Lung (tissue), 12 donors: ENCODE results near the gene ASTN2. TPM values are rescaled to one million over a fixed set of nuclear protein-coding genes. Genes with fewer than 3 reads are reported as not detected.

Experiments used
- ATAC-seq: fragments of 200-7000 bp; cut with Tn5 transposase; one replicate; pipeline ENCODE4 v1.9.1; 2020; ENCODE audit warnings: moderate number of reproducible peaks; ENCODE audit not compliant: insufficient read depth, low FRiP score
- DNase-seq, 3 donors: peaks; one replicate each; pipeline ENCODE4 v3.0.0-alpha.2; 2013 to 2017
- H3K27ac ChIP-seq, 2 donors: one replicate each; pipeline ENCODE4 v1.5.1; 2013; ENCODE audit warnings: mild to moderate bottlenecking in 2 of 2, moderate library complexity in 2 of 2, control low read depth in 1 of 2, inconsistent platforms in 1 of 2, low read depth in 1 of 2, low read length in 1 of 2
- H3K27me3 ChIP-seq, 3 donors: one replicate each; pipeline ENCODE4 v1.5.1; 2013; ENCODE audit warnings: low read length in 2 of 3; ENCODE audit not compliant: control insufficient read depth in 3 of 3, insufficient read depth in 3 of 3
- H3K36me3 ChIP-seq, 4 donors: one replicate each; pipeline ENCODE4 v1.5.1; 2013; ENCODE audit warnings: low read length in 4 of 4, mild to moderate bottlenecking in 1 of 4, moderate library complexity in 1 of 4; ENCODE audit not compliant: control insufficient read depth in 4 of 4, insufficient read depth in 4 of 4
- H3K4me1 ChIP-seq, 5 donors: one replicate each; pipeline ENCODE4 v1.5.1; 2013; ENCODE audit warnings: low read length in 5 of 5, mild to moderate bottlenecking in 2 of 5, moderate library complexity in 1 of 5; ENCODE audit not compliant: control insufficient read depth in 5 of 5, insufficient read depth in 5 of 5
- H3K4me3 ChIP-seq: one replicate; pipeline ENCODE4 v1.5.1; 2013; ENCODE audit warnings: mild to moderate bottlenecking, control low read depth, moderate library complexity
- H3K9ac ChIP-seq, 2 donors: one replicate each; pipeline ENCODE4 v1.5.1; 2013; ENCODE audit warnings: low read length in 2 of 2, control low read depth in 1 of 2; ENCODE audit not compliant: insufficient read depth in 1 of 2
- H3K9me3 ChIP-seq, 4 donors: one replicate each; pipeline ENCODE4 v1.5.1; 2013; ENCODE audit warnings: low read length in 3 of 4, mild to moderate bottlenecking in 1 of 4, moderate library complexity in 1 of 4; ENCODE audit not compliant: control insufficient read depth in 4 of 4, insufficient read depth in 3 of 4
- WGBS, 2 donors: extraction: QIAGEN DNeasy Blood & Tissue Kit; methylation state at CpG; one replicate each; pipeline ENCODE4 v1.1.7; 2013; 5-methylcytosine and 5-hydroxymethylcytosine counted together
- polyA plus RNA-seq, 2 donors: library from polyadenylated mRNA; stranded (reverse); fragments of 200-250 nt; gene quantifications; one replicate each; pipeline ENCODE4 v1.2.1, GENCODE V29; 2013
- total RNA-seq, 2 donors: library from RNA; depleted of rRNA in 1 of 2; stranded (reverse); fragments of >200 nt in 1 of 2; gene quantifications; one replicate each; pipeline ENCODE4 v1.2.1, GENCODE V29; 2014 to 2021
- TF ChIP-seq, protein P1 (sequence below): IDR thresholded peaks from 2 replicates; pipeline ENCODE4 v1.5.1; 2012; ENCODE audit warnings: mild to moderate bottlenecking; ENCODE audit errors: control extremely low read depth, extremely low read depth
- donor health status: control.
- donor health status: control.
- donor health status: Bipolar disorder and iron deficiency.
- donor health status: healthy.
- donor health status: DM: yes; HTN: yes; CAD: no.

ASTN2 gene
- total and polyA plus RNA-seq, 4 donors = 1.4 to 7.0 (median 3.3) TPM

DNA sequence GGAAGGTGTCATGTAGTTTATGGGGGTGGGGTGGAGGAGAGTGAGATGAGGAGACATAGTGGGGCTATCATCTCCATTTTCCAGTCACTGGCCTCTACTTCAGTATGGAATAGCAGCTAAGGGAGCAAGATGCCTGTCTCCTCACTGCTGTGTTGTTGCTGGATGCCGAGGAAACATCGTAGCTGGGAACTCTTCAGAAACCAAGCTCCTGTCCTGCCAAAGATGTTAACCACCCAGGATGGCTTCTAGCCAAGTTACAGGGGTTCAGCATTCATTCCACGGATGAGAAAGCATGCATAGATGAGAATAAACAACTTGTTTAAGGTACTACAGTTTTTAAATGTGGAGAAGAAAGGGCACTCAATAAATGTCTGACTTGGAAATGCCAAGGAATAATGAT is 226.5 kb downstream of the ASTN2 start:
- no peak overlapping the region for H3K27ac ChIP-seq
- WGBS, 2 donors = 73 to 83% methylated on average over 3 of the region's 3 CpGs
- DNase-seq (no peak), ATAC-seq (no peak)
- H3K9me3 ChIP-seq = no peaks in the 10 kb centered on the region
- no peaks in the 10 kb centered on the region for H3K27me3 ChIP-seq
- no peaks in the 10 kb centered on the region for H3K36me3 ChIP-seq
- no peak overlapping the region for H3K9ac ChIP-seq
- H3K4me3 ChIP-seq = no peak overlapping the region
- TF ChIP-seq, protein P1, sequence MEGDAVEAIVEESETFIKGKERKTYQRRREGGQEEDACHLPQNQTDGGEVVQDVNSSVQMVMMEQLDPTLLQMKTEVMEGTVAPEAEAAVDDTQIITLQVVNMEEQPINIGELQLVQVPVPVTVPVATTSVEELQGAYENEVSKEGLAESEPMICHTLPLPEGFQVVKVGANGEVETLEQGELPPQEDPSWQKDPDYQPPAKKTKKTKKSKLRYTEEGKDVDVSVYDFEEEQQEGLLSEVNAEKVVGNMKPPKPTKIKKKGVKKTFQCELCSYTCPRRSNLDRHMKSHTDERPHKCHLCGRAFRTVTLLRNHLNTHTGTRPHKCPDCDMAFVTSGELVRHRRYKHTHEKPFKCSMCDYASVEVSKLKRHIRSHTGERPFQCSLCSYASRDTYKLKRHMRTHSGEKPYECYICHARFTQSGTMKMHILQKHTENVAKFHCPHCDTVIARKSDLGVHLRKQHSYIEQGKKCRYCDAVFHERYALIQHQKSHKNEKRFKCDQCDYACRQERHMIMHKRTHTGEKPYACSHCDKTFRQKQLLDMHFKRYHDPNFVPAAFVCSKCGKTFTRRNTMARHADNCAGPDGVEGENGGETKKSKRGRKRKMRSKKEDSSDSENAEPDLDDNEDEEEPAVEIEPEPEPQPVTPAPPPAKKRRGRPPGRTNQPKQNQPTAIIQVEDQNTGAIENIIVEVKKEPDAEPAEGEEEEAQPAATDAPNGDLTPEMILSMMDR = no peak
- H3K4me1 ChIP-seq = no peaks in the 10 kb centered on the region

DNA sequence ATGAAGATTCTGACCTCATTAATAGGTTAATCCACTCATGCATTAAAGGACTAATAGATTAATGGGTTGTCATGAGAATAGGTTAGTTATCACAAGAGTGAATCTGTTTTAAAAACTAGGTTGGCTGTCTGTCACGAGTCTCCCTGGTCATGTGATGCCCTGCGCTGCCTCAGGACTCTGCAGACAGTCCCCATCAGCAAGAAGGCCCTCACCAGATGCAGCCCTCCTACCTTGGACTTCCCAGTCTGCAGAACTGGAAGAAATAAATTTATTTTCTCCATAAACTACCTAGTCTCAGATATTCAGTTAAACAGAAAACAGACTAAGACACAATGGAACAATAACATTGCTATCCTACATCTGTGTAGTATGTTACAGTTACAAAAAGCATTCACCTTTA is 227.4 kb downstream of the ASTN2 start:
- no peaks in the 10 kb centered on the region for H3K9me3 ChIP-seq
- WGBS, 2 donors = 79 to 93% methylated on average over 2 of the region's 2 CpGs
- no peaks in the 10 kb centered on the region for H3K36me3 ChIP-seq
- ATAC-seq (no peak), DNase-seq (no peak)
- no peak overlapping the region for H3K4me3 ChIP-seq
- H3K27ac ChIP-seq = no peak overlapping the region
- no peaks in the 10 kb centered on the region for H3K4me1 ChIP-seq
- TF ChIP-seq, protein P1 = no peak
- no peaks in the 10 kb centered on the region for H3K27me3 ChIP-seq
- no peak overlapping the region for H3K9ac ChIP-seq

DNA sequence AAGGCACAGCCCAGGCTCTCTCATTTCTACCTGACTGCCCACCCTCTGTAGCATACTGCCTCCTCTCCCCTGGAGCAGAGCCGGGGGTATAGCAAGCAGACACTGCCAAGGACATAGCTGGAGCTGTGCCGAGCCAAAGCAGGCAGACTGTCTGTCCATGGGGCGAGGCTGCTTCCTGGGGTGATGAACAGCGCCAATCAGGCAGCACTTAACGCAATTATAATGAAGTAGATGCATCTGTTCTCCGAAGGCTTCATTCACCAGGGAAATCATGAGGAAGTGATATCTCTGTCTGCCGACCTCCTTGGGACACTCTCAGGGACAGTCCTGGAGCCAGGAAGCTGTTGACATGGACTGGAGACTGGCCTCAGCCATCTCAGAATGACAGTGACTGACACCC is 230.7 kb downstream of the ASTN2 start:
- Histone ChIP-seq H3K4me3 (no peak overlapping the region), H3K4me1 (no peaks in the 10 kb centered on the region), H3K9me3 (peaks cover 0 to 6% (median 2%) of the 10 kb centered on the region in 4 donors), H3K36me3 (no peaks in the 10 kb centered on the region), H3K27ac (no peak overlapping the region), H3K9ac (no peak overlapping the region), H3K27me3 (no peaks in the 10 kb centered on the region)
- no peak for ATAC-seq
- no peak for DNase-seq
- 54 to 71% methylated on average over 7 of the region's 7 CpGs for WGBS, 2 donors
- TF ChIP-seq, protein P1 = no peak

DNA sequence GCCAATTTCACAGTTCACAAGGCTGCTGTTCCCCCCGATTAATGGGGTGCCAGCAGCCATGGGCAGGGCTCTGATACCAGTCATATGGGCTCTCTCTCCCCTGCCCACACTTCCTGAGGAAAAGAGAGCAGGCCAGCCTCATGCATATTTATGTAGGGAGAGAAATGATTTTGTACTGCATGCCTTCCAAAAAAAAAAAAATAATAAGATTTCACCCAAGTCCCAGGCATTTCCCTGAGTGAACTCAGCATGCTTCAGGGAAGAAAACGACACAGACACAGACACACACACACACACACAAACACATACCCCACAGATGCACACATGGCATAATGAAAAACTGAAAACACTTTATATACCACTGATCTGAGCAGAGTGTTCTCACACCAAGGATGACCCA is 232.8 kb downstream of the ASTN2 start:
- no peaks in the 10 kb centered on the region for H3K4me1 ChIP-seq
- DNase-seq (no peak), ATAC-seq (no peak)
- TF ChIP-seq, protein P1 = no peak
- WGBS, 2 donors = 61 to 77% methylated on average over 2 of the region's 2 CpGs
- no peaks in the 10 kb centered on the region for H3K36me3 ChIP-seq
- no peak overlapping the region for H3K27ac ChIP-seq
- H3K9ac ChIP-seq = no peak overlapping the region
- H3K4me3 ChIP-seq = no peak overlapping the region
- peaks cover 0 to 6% (median 2%) of the 10 kb centered on the region in 4 donors for H3K9me3 ChIP-seq
- no peaks in the 10 kb centered on the region for H3K27me3 ChIP-seq
